A673 (cell line): ENCODE measurements around the gene MCF2L2. TPM values are rescaled to one million over a fixed set of nuclear protein-coding genes. Genes with fewer than 3 reads are reported as not detected.

Source experiments
- BruUV-seq: library from RNA; stranded (reverse); fragments of 400-500 nt; replicated peaks from 2 replicates; lab custom pipeline; 2021; lab: Mats Ljungman, UMichigan
- CTCF ChIA-PET: fragments of 300-600 bp; sonication (Branson Sonifier 250); formaldehyde crosslinking; loops from one replicate; lab custom pipeline; 2022; ENCODE audit warnings: antibody characterized with exemption; lab: Charles Lee
- POLR2A ChIA-PET: fragments of 300-600 bp; sonication (Branson Sonifier 250); formaldehyde crosslinking; loops from one replicate; lab custom pipeline; 2022; ENCODE audit warnings: antibody characterized with exemption; ENCODE audit not compliant: low non-redundant PET; lab: Charles Lee
- DNase-seq: peaks from one replicate; pipeline ENCODE4 v3.0.0-alpha.2; 2015; ENCODE audit warnings: low spot score
- H3K27ac ChIP-seq: fragments of 200-600 bp; sonication (generic); 2 replicates; pipeline ENCODE4 v1.5.1; 2016; ENCODE audit warnings: mixed run types, low read depth, mild to moderate bottlenecking, mixed read lengths, antibody characterized with exemption, low read length; ENCODE audit not compliant: poor library complexity, severe bottlenecking
- H3K27me3 ChIP-seq: fragments of 200-600 bp; sonication (generic); replicated peaks from 2 replicates; pipeline ENCODE4 v1.6.1; 2017; ENCODE audit warnings: mixed run types, low read depth, mild to moderate bottlenecking, mixed read lengths, antibody characterized with exemption, low read length; ENCODE audit not compliant: insufficient read depth, poor library complexity
- H3K36me3 ChIP-seq: fragments of 200-600 bp; sonication (generic); 2 replicates; pipeline ENCODE4 v1.6.1; 2016; ENCODE audit warnings: mixed run types, mild to moderate bottlenecking, mixed read lengths, antibody characterized with exemption, low read length; ENCODE audit not compliant: insufficient read depth, poor library complexity, severe bottlenecking
- H3K4me1 ChIP-seq: fragments of 200-600 bp; sonication (generic); 2 replicates; pipeline ENCODE4 v1.6.1; 2017; ENCODE audit warnings: mixed run types, mild to moderate bottlenecking, mixed read lengths, antibody characterized with exemption, low read length; ENCODE audit not compliant: insufficient read depth, poor library complexity, severe bottlenecking
- H3K4me3 ChIP-seq: fragments of 200-600 bp; sonication (generic); 2 replicates; pipeline ENCODE4 v1.5.1; 2016; ENCODE audit warnings: low read depth, mixed run types, mild to moderate bottlenecking, mixed read lengths, low read length; ENCODE audit not compliant: poor library complexity, severe bottlenecking
- H3K9me3 ChIP-seq: fragments of 200-600 bp; sonication (generic); 2 replicates; pipeline ENCODE4 v1.6.1; 2016; ENCODE audit warnings: mixed run types, low read depth, mild to moderate bottlenecking, mixed read lengths, antibody characterized with exemption, low read length; ENCODE audit not compliant: poor library complexity, severe bottlenecking
- EZH2 ChIP-seq: fragments of 200-600 bp; sonication (generic); IDR thresholded peaks from 2 replicates; pipeline ENCODE4 v1.6.1; 2017; ENCODE audit warnings: borderline replicate concordance, low read depth, mild to moderate bottlenecking, mixed read lengths, antibody characterized with exemption, low read length; ENCODE audit not compliant: poor library complexity, severe bottlenecking
- intact Hi-C: fragments of 100-400 bp; cut with micrococcal nuclease; formaldehyde crosslinking; loops from one replicate; pipeline ENCODE4 v1.10.0; 2022; ENCODE audit not compliant: unreplicated experiment
- total RNA-seq: library from RNA; stranded (reverse); gene quantifications from 2 replicates; pipeline ENCODE4 v1.2.3, GENCODE V29; 2021
- TF ChIP-seq, protein P1 (sequence below): fragments of 300-800, 200-600 bp; sonication (generic); conservative IDR thresholded peaks from 2 replicates; pipeline ENCODE4 v1.5.1; 2017; ENCODE audit warnings: low read depth, mild to moderate bottlenecking, antibody characterized with exemption, low read length, moderate library complexity, mixed read lengths

MCF2L2 gene
- total RNA-seq, 1 experiment from 2014 or later, result not detected

- POLR2A ChIA-PET, result no interaction called here
- BruUV-seq, result no TSS peak
- no peaks in the 10 kb centered on the region for H3K27me3 ChIP-seq
- no peak for DNase-seq
- no peak for TF ChIP-seq EZH2
- TF ChIP-seq, protein P1, sequence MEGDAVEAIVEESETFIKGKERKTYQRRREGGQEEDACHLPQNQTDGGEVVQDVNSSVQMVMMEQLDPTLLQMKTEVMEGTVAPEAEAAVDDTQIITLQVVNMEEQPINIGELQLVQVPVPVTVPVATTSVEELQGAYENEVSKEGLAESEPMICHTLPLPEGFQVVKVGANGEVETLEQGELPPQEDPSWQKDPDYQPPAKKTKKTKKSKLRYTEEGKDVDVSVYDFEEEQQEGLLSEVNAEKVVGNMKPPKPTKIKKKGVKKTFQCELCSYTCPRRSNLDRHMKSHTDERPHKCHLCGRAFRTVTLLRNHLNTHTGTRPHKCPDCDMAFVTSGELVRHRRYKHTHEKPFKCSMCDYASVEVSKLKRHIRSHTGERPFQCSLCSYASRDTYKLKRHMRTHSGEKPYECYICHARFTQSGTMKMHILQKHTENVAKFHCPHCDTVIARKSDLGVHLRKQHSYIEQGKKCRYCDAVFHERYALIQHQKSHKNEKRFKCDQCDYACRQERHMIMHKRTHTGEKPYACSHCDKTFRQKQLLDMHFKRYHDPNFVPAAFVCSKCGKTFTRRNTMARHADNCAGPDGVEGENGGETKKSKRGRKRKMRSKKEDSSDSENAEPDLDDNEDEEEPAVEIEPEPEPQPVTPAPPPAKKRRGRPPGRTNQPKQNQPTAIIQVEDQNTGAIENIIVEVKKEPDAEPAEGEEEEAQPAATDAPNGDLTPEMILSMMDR, result no peak
- no peak overlapping the region for H3K4me3 ChIP-seq
- intact Hi-C loops, result no loop called here
- H3K9me3 ChIP-seq, result no peaks in the 10 kb centered on the region
- H3K4me1 ChIP-seq, result no peaks in the 10 kb centered on the region
- no peaks in the 10 kb centered on the region for H3K36me3 ChIP-seq
- CTCF ChIA-PET, result no interaction called here
- no peak overlapping the region for H3K27ac ChIP-seq
Observed at GRCh38 chr3:183132409-183132808, 296.0 kb downstream of the MCF2L2 start.

GRCh38 chr3:183131735-183132134 is 296.7 kb downstream of the MCF2L2 start:
- Histone ChIP-seq H3K36me3 (no peaks in the 10 kb centered on the region), H3K4me3 (no peak overlapping the region), H3K27me3 (no peaks in the 10 kb centered on the region), H3K27ac (no peak overlapping the region), H3K4me1 (no peaks in the 10 kb centered on the region), H3K9me3 (no peaks in the 10 kb centered on the region)
- no peak for DNase-seq
- intact Hi-C loops, result no loop called here
- BruUV-seq, result no TSS peak
- CTCF ChIA-PET, result no interaction called here
- POLR2A ChIA-PET, result no interaction called here
- no peak for TF ChIP-seq EZH2
- TF ChIP-seq, protein P1, result no peak

GRCh38 chr3:183131186-183131725 is 297.2 kb downstream of the MCF2L2 start:
- Histone ChIP-seq H3K9me3 (no peaks in the 10 kb centered on the region), H3K27me3 (no peaks in the 10 kb centered on the region), H3K4me3 (no peak overlapping the region), H3K36me3 (no peaks in the 10 kb centered on the region), H3K4me1 (no peaks in the 10 kb centered on the region), H3K27ac (no peak overlapping the region)
- POLR2A ChIA-PET, result no interaction called here
- no peak for DNase-seq
- CTCF ChIA-PET, result no interaction called here
- no TSS peak for BruUV-seq
- intact Hi-C loops, result no loop called here
- TF ChIP-seq, protein P1, result no peak
